Epithelial cell of proximal tubule (primary cell): ENCODE data around the gene GPC1. TPM values are rescaled to one million over a fixed set of nuclear protein-coding genes. Genes with fewer than 3 reads are reported as not detected.

Experiments
- DNase-seq: peaks from one replicate; pipeline ENCODE4 v3.0.0-alpha.2; 2011; ENCODE audit warnings: low read depth
- H3K4me3 ChIP-seq: 2 replicates; pipeline ENCODE4 v1.5.1; 2011; ENCODE audit warnings: low read depth, mild to moderate bottlenecking, low read length
- CTCF ChIP-seq: conservative IDR thresholded peaks from 2 replicates; pipeline ENCODE4 v1.5.1; 2012; ENCODE audit warnings: low read depth, mild to moderate bottlenecking, low read length
- total RNA-seq: library from RNA; depleted of rRNA; stranded (reverse); fragments of >200 nt; gene quantifications from 2 replicates; pipeline ENCODE4 v1.2.3, GENCODE V29; 2015

The GPC1 gene
- total RNA-seq, 1 donor from 2014 or later = 45.4 TPM

DNA sequence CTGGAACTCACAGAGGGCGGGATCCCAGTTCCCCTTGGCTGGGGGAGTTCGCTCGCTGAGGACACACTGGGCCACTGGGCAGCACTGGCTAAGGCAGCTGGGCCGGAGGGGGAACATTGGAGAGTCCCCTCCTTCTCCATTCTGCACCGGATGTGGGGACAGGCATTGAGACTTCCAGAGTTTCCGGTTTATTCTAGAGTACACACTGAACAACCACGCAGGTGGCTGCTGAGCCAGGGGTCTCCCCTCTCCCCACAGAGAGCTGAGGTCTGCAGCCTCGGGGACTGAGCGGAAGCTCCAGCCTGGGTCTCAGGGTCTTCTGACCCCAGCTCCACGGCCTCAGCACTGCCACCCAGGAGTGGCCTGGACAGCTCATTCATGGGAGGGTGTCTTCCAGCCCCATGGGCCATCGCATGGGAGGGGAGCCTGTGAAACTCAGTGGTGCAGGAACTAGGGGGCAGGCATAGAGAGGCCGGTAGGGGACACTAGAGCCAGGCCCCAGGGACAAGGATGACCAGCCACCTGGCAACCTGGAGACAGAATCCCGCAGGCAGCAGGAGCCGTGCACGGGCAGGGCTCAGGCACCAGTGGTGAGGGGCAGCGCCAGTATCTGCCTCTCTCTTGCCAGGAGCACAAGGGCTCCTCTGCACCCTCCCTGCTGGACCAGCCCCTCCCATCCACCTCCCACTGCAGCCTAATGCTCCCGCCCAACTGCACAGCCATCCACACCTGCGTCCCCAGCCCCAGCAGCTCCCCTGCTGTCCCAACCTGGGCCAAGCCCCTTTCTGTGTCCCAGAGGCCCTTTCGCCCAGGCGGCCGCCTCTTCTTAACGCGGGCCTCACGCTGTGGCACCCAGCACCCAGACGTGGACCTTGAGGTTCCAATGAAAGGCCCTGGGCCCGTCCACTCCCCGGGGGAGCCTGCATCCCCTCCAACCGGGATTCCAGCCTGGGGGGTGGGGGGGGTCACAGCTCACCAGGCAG lies 45.1 kb upstream of the GPC1 start:
- no peak for TF ChIP-seq CTCF
- no peak overlapping the region for H3K4me3 ChIP-seq
- DNase-seq = no peak

DNA sequence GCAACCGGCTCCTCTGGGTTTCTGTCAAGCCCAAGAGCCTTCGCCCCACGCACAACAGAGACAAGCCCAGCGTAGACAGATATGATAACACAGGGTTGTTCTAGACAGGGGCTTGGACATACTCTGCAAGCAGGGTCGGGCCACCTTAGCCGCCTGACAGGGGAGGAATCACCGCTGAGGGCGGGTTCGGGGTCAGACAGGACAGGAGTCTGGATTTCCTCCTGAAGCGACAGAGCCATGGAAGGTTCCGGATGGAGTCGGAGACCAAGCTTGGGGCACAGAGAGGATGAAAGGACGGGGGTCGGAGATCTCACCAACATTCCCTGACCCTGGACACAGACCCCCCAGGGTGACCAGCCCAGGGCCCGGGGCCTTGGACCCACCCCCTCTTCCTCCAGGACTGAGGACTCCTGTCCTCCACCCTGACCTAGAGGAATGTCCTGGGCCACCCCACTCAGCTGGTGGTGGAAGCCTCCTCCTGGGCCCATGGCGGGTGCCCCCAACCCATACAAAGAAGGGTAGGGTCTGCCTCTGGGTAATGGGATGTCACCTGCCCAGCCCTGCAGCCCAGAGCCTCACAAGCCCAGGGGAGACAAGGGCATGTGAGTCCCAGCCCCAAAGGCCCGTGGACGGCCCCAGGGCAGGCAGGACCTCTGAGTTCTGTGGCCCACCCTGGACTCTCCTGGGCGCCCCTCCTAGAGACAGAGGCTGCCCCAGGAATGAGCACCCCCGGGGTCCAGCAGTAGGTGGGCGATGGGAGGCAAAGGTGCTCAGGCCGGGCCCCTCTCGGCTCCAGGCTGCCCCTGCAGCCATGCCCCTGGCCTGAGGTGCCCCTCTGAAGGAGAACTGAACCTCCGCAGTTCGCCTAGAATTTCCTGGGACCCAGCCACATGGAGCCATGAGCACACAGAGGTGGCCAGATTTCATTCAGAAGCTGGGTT lies 44.1 kb upstream of the GPC1 start:
- TF ChIP-seq CTCF = no peak
- DNase-seq = no peak
- no peak overlapping the region for H3K4me3 ChIP-seq

DNA sequence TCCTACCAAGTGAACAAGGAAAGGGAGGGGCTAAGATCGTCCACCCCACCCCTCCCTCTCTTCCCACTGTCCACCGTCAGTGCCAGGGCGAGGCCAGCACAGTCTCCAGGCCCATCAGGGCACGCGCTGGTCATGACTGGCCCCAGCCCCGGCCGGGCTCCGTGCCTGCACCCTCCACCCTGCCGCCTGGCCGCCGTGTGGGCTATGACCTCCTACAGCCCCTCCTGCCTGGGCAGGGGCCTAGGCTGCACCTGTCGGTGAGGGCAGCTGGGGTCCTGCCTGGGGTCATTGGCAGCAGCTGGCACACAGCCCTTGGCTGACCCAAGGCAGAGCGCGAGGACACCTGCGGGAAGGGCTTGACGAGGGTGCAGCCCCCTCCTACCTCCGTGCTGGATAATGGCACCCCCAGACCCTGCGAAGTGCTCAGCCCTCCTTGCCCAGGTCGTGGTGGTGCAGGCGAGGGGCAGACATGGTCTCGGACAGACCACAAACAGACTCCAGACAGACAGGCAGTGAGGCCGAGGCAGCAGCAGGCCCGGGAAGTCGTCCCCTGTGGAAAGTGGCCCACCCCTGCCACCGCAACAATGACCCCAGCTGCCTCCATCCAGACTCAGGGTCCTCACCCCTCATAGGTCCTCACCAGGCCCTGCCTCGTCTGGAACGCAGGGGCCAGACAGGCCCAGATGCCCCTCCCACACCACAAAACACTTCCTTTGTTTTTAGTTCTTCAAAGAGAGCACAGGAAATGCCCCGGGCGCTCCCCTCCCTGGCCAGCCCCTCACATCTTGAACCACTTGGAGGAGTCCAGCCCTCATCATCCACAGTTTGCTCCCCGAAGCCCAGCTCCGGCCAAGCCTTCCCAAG lies 43.1 kb upstream of the GPC1 start:
- no peak for TF ChIP-seq CTCF
- no peak for DNase-seq
- no peak overlapping the region for H3K4me3 ChIP-seq

GRCh38 chr2:240392948-240393830 lies 42.3 kb upstream of the GPC1 start:
- no peak for TF ChIP-seq CTCF
- no peak overlapping the region for H3K4me3 ChIP-seq
- no peak for DNase-seq

DNA sequence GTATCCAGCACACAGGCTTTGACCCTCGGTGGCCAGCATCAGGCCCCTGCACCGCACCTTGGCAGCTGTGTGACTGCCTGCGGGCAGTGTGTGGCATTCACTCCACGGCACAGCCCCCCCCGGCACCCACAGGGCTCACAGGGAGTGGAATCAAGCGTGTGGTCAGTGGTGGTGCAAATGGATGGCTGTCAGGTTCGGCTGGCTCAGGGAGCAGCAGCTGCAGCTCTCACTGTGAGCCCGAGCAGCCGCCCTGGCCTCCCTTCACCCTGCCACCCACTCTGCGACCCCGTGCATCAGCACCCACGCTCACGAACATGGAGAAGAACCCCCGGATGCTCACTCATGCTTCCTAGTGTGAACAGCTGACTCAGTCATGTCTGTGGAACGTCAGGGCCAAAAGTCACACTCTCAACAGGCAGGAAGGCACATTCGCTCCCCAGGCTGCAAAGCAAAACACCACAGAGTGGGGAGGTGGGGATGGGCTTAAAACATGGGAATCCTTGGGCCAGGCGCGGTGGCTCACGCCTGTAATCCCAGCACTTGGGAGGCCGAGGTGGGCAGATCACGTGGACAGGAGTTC lies 41.5 kb upstream of the GPC1 start:
- H3K4me3 ChIP-seq = no peak overlapping the region
- no peak for DNase-seq
- no peak for TF ChIP-seq CTCF
